Neural crest cell (in vitro differentiated cells): Measurements from ENCODE around the gene USP22. TPM values are rescaled to one million over a fixed set of nuclear protein-coding genes. Genes with fewer than 3 reads are reported as not detected.
A peak's percentile ranks its signal among the peaks of the same experiment; 100 is the strongest.

Source experiments
- DNase-seq: peaks from one replicate; pipeline ENCODE4 v3.0.0; 2021; ENCODE audit warnings: low read depth, mixed read lengths, low spot score
- H3K27ac Mint-ChIP-seq: one replicate; pipeline ENCODE4 v1.8.0; 2021; ENCODE audit warnings: mild to moderate bottlenecking, mixed read lengths; ENCODE audit not compliant: unreplicated experiment
- H3K27me3 Mint-ChIP-seq: 2 replicates; pipeline ENCODE4 v1.8.0; 2021; ENCODE audit warnings: low read depth, mild to moderate bottlenecking, mixed read lengths
- H3K36me3 Mint-ChIP-seq: 2 replicates; pipeline ENCODE4 v1.8.0; 2021; ENCODE audit warnings: low read depth, mild to moderate bottlenecking, mixed read lengths
- H3K4me1 Mint-ChIP-seq: 2 replicates; pipeline ENCODE4 v1.8.0; 2021; ENCODE audit warnings: mixed read lengths
- H3K4me3 Mint-ChIP-seq: one replicate; pipeline ENCODE4 v1.8.0; 2021; ENCODE audit warnings: mild to moderate bottlenecking, mixed read lengths
- H3K9me3 Mint-ChIP-seq: 2 replicates; pipeline ENCODE4 v1.8.0; 2021; ENCODE audit warnings: mixed read lengths
- total RNA-seq: library from RNA; stranded (reverse); gene quantifications from 2 replicates; pipeline ENCODE4 v1.2.1, GENCODE V29; 2021
- TF ChIP-seq, protein P1 (sequence below): fragments of 200-600 bp; sonication (generic); conservative IDR thresholded peaks from 2 replicates; pipeline ENCODE4 v1.5.0; 2021; ENCODE audit warnings: antibody characterized with exemption, mild to moderate bottlenecking

Gene USP22
- total RNA-seq, 1 donor from 2014 or later = 390 TPM

GRCh38 chr17:21036361-21036881, 6.4 kb downstream of the USP22 start:
- H3K4me1 Mint-ChIP-seq = peaks cover 67% of the 10 kb centered on the region
- DNase-seq = no peak
- peaks cover 26% of the 10 kb centered on the region for H3K36me3 Mint-ChIP-seq
- no peaks in the 10 kb centered on the region for H3K27me3 Mint-ChIP-seq
- H3K9me3 Mint-ChIP-seq = no peaks in the 10 kb centered on the region
- TF ChIP-seq, protein P1, sequence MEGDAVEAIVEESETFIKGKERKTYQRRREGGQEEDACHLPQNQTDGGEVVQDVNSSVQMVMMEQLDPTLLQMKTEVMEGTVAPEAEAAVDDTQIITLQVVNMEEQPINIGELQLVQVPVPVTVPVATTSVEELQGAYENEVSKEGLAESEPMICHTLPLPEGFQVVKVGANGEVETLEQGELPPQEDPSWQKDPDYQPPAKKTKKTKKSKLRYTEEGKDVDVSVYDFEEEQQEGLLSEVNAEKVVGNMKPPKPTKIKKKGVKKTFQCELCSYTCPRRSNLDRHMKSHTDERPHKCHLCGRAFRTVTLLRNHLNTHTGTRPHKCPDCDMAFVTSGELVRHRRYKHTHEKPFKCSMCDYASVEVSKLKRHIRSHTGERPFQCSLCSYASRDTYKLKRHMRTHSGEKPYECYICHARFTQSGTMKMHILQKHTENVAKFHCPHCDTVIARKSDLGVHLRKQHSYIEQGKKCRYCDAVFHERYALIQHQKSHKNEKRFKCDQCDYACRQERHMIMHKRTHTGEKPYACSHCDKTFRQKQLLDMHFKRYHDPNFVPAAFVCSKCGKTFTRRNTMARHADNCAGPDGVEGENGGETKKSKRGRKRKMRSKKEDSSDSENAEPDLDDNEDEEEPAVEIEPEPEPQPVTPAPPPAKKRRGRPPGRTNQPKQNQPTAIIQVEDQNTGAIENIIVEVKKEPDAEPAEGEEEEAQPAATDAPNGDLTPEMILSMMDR = no peak
- H3K4me3 Mint-ChIP-seq = peak overlapping the region; percentile 67
- H3K27ac Mint-ChIP-seq = no peak overlapping the region

GRCh38 chr17:21035406-21035805, 7.4 kb downstream of the USP22 start:
- Mint-ChIP-seq H3K9me3 (no peaks in the 10 kb centered on the region), H3K36me3 (peaks cover 23% of the 10 kb centered on the region), H3K4me1 (peaks cover 64% of the 10 kb centered on the region), H3K4me3 (peak overlapping the region; percentile 67), H3K27me3 (no peaks in the 10 kb centered on the region), H3K27ac (peak overlapping the region; percentile 45)
- TF ChIP-seq, protein P1 = no peak
- DNase-seq = no peak

DNA sequence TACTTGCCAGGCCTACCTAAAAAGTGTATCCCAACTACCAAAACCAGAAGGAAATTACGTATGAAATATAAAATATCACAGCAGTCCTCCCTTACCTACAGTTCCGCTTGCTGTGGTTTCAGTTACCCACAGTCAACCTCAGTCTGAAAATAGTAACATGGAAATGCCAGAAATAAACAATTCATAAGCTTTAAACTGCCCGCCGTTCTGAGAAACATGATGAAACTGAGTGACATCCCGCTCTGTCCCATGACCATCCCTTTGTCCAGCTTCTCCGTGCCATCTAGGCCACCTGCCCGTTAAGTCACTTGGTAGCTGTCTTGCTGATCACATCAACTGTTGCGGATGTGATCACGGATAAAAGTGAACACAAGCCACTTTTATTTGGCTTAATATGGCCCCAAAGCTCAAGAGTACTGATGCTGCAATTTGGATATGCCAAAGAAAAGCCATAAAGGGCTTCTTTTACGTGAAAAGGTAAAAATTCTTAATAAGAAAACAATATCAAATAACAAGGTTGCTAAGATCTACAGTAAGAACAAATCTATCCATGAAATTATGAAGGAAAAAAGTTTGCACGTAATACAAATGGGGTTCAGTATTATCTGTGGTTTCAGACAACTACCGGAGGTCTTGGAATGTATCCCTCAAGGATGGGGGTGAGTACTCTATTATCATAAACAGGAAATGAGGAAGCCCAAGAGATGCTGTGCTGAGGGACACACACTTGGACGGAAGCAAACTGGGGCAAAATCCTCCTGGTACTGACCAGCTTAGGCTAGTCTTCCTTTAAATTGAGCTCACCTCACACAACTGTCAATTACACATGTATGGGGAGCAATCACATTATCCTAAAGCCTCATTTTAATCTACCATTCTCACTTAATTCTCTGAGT, 8.2 kb downstream of the USP22 start:
- Mint-ChIP-seq H3K36me3 (peaks cover 18% of the 10 kb centered on the region), H3K27ac (no peak overlapping the region)

DNA sequence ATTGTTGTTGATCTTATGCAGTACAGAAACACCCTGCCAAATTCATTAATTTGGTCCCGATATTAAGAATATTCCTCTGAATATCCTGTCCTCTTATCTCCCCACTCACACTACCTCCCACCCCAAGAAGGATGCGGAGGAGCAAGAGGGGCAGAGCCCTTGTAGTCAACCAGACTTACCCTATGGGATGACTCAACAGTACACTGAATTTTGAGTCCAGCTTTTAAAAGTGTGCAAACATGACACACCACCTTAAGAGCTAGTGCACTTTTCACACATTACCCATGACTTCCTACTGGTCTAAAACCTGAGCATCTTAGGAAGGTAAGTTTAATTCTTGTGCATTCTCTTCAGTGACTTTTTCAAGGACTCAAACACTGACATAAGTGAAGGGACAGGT, 9.5 kb downstream of the USP22 start:
- Mint-ChIP-seq H3K4me1 (peaks cover 70% of the 10 kb centered on the region), H3K4me3 (no peak overlapping the region), H3K9me3 (no peaks in the 10 kb centered on the region), H3K27me3 (no peaks in the 10 kb centered on the region), H3K36me3 (peaks cover 17% of the 10 kb centered on the region), H3K27ac (no peak overlapping the region)
- DNase-seq = no peak
- TF ChIP-seq, protein P1 = no peak

More for the DNA sequence above, 8.2 kb downstream of the USP22 start:
- DNase-seq = no peak
- TF ChIP-seq, protein P1 = no peak
- Mint-ChIP-seq H3K27me3 (no peaks in the 10 kb centered on the region), H3K4me1 (peaks cover 63% of the 10 kb centered on the region), H3K4me3 (peak overlapping the region; percentile 67), H3K9me3 (no peaks in the 10 kb centered on the region)

DNA sequence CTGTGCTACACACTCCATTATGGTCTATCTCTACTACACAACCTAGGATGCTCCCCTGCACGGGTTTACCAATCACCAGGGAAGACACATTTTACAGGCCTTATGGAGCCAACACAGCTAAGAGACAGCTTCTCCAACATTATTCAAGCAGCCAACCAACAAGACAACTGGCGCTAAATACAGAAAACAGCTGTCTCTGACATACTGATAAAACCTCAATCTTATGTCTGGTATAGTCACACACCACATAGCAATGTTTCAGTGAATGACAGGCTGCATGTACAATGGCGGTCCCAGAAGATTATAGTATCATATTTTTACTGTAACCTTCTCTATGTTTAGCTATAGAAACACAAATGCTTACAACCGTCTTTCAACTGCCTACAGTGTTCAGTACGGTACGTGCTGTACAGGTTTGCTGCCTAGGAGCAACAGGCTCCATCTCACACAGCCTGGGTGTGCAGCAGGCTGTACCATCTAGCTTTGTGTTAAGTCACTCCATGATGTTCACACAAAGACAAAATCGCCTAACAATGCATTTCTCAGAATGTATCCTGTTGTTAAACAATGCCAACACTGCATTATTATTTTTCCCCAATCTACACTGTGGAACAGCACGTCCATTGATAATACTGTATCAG, 10.9 kb downstream of the USP22 start:
- H3K27ac Mint-ChIP-seq = no peak overlapping the region
- H3K4me1 Mint-ChIP-seq = peaks cover 64% of the 10 kb centered on the region
- H3K27me3 Mint-ChIP-seq = no peaks in the 10 kb centered on the region
- H3K36me3 Mint-ChIP-seq = peaks cover 12% of the 10 kb centered on the region
- no peak for DNase-seq
- TF ChIP-seq, protein P1 = no peak
- no peaks in the 10 kb centered on the region for H3K9me3 Mint-ChIP-seq
- H3K4me3 Mint-ChIP-seq = peak overlapping the region; percentile 24
